OCI-LY3 (cell line): ENCODE data around the gene DPP10.

ENCODE experiments used
- CTCF ChIP-seq: fragments of 200-600, 300-600 bp; sonication (generic); IDR thresholded peaks from 2 replicates; pipeline ENCODE4 v1.5.1; 2014; ENCODE audit warnings: antibody characterized with exemption, low read length, low read depth
- EZH2phosphoT487 ChIP-seq: fragments of 200-600 bp; shearing (Covaris generic); IDR thresholded peaks from 2 replicates; pipeline ENCODE4 v1.6.1; 2018; ENCODE audit warnings: antibody characterized with exemption, mixed run types, low read depth

GRCh38 chr2:115299199-115299598 lies 856.8 kb downstream of the DPP10 start:
- no peak for TF ChIP-seq CTCF
- no peak for TF ChIP-seq EZH2phosphoT487
